ENCODE data around the gene EPHA6.

GRCh38 chr3:97125902-97126499 lies 311.6 kb downstream of the EPHA6 start:
- no peak for TF ChIP-seq POLR2A (IDR thresholded peaks at IDR 0.05; ENCODE audit: low read length)
- TF ChIP-seq GATA1 (IDR thresholded peaks at IDR 0.05; ENCODE audit: low read depth, low read length) = no peak

Data from erythroblast (primary cell).